ENCODE data around the gene CHRNE. TPM values are rescaled to one million over a fixed set of nuclear protein-coding genes. Genes with fewer than 3 reads are reported as not detected.

CHRNE gene
- total and polyA plus RNA-seq, 2 of the 13 experiments (the other 11 are each of a cell fraction or from before 2014, with no cell fraction given) = 0.53 to 0.59 TPM

GRCh38 chr17:4897785-4898184 lies 5.1 kb downstream of the CHRNE start:
- intact Hi-C loops (cut with micrococcal nuclease; ENCODE audit: unreplicated experiment) = no loop called here
- Histone ChIP-seq H4K20me1 (ENCODE audit: insufficient read depth, low read length) (no peaks in the 10 kb centered on the region), H3K9ac (ENCODE audit: insufficient read depth, low read depth, low read length) (no peak overlapping the region), H3K4me2 (ENCODE audit: low read depth, low read length) (no peak overlapping the region), H3K4me3 (replicated peaks in 1 of 3; ENCODE audit: insufficient read depth in 1 of 3, low read depth in 2 of 3, low read length in 3 of 3) (no peak overlapping the region), H3K27ac (ENCODE audit: extremely low read length, insufficient read depth, low read length) (no peak overlapping the region), H3K9me3 (ENCODE audit: low read length) (no peaks in the 10 kb centered on the region), H3K36me3 (replicated peaks in 1 of 2; ENCODE audit: control insufficient read depth in 1 of 2, insufficient read depth in 2 of 2, low read length in 2 of 2) (peaks cover 26 to 46% of the 10 kb centered on the region in 2 experiments; a peak in 4 of 5 replicates), H2AFZ (ENCODE audit: low read length) (no peak overlapping the region), H3K4me1 (ENCODE audit: insufficient read depth, low read length) (peaks cover under 1% of the 10 kb centered on the region; the same call in 1 of the 2 replicates), H3K79me2 (ENCODE audit: insufficient read depth, low read length) (no peaks in the 10 kb centered on the region), H3K27me3 (ENCODE audit: control insufficient read depth in 1 of 2, insufficient read depth in 2 of 2, low read length in 2 of 2) (no peaks in the 10 kb centered on the region)
- no TSS peak for BruUV-seq (replicated peaks)
- ChIA-PET POLR2A (no interaction called here), CTCF (ENCODE audit: low intra/inter-chr PET ratio, low total read pairs) (no interaction called here)
- in situ Hi-C loops (cut with HindIII; ENCODE audit: extremely low pct_ligation_motif_present, low pct_unique_long_range_greater_than_20kb) = loop anchor here (10.0 kb wide), 1 partner anchor 343 kb away; the partner anchor contains the start of gene MYBBP1A
- FAIRE-seq = no peak
- no peak for ATAC-seq
- 90% methylated on average over 5 of the region's 5 CpGs for WGBS (ENCODE audit: low lambda C conversion rate)
- no peak for DNase-seq (ENCODE audit: low spot score)
- TF ChIP-seq ZNF143 (CRISPR knock-in tag; IDR thresholded peaks at IDR 0.05) (no peak), ARNT2 (CRISPR knock-in tag; IDR thresholded peaks at IDR 0.05; ENCODE audit: low read depth) (no peak), ZNF616 (CRISPR knock-in tag; IDR thresholded peaks at IDR 0.05; ENCODE audit: low read depth) (no peak), THYN1 (CRISPR knock-in tag; IDR thresholded peaks at IDR 0.05; ENCODE audit: borderline replicate concordance, low read depth) (no peak), CBFB (CRISPR knock-in tag; IDR thresholded peaks at IDR 0.05) (no peak), ATM (IDR thresholded peaks at IDR 0.05; ENCODE audit: borderline replicate concordance) (no peak), ZNF576 (CRISPR knock-in tag; IDR thresholded peaks at IDR 0.05) (no peak), BHLHE40 (IDR thresholded peaks at IDR 0.05; ENCODE audit: low read length) (no peak), NR3C1 (CRISPR knock-in tag; IDR thresholded peaks at IDR 0.05) (no peak), ERF (CRISPR knock-in tag; IDR thresholded peaks at IDR 0.05) (no peak), JARID2 (CRISPR knock-in tag; IDR thresholded peaks at IDR 0.05; ENCODE audit: insufficient replicate concordance) (no peak), ZNF678 (CRISPR knock-in tag; IDR thresholded peaks at IDR 0.05) (no peak), GFI1 (CRISPR knock-in tag; IDR thresholded peaks at IDR 0.05; ENCODE audit: borderline replicate concordance) (no peak), ZNF256 (CRISPR knock-in tag; conservative IDR thresholded peaks at IDR 0.05) (no peak)
